ENCODE results near the gene EN2.
A peak's percentile ranks its signal among the peaks of the same experiment; 100 is the strongest.

EN2 gene

DNA sequence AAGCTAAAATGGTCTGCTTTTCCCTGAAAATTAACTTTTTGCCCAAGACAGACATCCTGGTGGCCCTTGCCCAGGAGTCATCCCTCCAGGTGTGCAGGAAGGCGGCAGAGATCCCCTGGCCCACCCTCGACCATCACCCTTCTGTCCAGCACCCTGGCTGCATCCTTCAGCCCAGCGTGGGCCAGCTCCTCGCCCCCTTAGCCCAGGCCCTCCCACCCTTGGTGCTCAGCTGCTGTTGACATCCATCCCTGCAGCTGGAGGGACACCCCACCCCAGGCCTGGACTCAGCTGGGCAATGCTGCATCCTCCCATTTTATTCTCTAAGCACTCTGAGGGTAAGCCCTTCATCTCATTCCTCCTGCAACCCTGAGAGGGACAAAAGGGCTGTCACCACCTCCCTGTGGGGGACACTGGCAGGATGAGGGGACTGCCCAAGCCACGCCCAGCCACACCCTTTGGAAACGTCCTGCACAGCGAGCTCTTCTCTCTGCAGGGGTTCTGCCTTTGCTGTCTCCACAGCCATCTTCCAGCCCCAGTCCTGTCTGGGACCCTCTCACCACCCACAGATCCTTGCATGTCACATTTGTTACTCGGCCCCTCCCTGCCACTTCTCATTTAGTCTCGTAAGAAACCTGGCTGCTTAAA is 30.7 kb downstream of the EN2 start:
- no peak for DNase-seq

GRCh38 chr7:155489158-155489840 is 31.4 kb downstream of the EN2 start:
- no peak for DNase-seq

DNA sequence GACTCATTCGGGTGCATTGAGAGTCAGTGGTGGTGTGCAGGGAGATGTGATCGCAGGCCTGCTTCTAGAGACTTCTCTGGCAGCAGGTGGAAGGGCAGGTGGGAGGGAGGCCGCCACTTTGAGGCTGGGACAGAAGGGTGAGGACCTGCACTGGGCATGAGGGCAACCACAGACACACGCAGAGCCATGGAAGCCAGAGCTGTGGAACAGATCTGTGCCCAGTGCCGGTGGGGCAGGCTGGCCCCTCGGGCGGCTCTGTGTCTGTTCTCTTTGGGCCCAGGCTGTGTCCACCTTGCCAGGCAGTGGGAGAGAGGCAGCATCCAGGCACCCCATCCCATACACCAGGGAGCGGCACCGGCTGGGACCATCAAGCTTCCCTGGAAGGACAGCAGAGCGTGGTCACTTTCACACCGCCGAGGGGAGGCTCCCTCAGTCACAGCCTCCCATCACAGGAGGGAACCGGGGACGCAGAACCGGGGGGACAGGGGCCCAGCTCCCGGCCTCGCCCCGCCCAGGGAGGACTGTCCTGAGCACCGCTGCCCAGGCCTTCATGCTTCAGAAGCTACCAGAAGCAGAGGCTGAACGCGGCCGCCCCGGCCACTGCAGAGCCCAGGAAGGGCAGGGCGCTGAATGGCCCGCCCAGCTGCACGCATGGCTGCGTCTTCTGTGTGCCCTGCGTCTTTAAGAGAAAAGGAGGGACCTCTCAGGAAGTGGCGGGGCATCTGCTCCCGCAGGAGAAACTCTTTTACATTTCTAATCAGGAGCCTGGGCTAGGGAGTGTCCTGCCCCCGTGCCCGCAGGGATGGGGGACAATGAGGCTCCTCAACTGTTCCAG is 32.1 kb downstream of the EN2 start:
- DNase-seq: no peak

DNA sequence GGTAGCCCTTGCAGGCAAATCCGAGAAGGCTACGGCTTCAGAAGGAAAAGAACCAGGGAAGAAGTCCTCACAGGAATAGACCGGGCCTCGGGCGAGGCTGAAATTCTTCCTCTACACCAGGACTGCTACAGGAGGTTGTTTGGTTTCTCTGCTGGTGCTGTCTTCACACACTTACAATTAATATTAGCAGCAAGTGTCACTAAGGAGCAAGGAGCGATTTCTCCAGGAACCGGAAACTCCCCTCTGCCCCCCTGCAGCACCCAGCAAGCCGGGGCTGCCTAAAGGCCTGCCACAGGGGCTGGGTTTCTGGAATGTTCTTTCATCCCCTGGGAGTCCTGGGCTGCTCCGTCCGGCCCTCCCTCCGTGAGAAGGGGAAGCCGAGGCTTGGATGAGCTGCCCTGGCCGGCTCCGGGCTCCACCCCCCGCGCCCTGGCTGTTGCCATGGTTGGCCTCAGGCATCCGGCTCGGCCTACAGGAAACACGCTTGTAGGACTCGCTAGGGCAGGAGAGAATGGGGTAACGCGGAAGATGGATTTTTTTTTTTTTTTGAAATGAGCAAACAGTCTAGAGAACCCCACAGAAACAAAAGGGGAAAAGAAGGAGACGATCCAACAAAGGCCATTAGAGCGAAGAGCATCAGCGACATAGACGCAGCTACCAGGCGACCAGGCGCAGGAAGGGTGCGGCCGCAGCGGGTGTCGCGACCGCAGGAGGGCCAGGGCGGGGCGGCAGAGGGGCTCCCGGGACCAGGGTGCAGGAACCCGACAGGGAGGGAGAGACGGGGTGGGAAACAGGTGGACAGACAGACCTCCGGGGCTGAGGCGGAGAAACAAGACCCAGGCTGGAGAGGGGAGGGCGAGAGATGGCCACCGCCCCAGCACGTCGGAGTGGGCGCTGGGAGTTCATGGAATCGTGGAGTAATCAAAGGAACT is 33.0 kb downstream of the EN2 start:
- DNase-seq: no peak

DNA sequence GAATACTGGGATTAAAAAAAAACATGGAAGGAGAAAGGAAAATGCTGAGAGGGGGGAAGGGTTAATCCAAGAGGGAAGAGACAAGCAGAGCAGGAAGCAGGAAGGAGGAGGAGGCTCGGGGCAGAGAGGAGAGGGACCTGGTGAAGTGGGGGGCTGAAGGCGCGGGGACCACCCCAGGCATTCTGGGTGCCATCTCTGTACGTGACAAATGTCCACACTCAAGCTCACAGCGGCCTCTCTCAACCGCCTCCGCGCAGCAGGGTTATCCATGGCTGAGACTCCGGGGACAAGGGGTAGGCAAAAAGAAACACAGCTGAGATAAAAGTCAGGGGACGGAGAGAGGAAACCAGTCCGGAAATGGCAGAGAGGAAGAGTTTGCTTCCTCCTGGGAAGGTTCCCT is 33.9 kb downstream of the EN2 start:
- DNase-seq: no peak

DNA sequence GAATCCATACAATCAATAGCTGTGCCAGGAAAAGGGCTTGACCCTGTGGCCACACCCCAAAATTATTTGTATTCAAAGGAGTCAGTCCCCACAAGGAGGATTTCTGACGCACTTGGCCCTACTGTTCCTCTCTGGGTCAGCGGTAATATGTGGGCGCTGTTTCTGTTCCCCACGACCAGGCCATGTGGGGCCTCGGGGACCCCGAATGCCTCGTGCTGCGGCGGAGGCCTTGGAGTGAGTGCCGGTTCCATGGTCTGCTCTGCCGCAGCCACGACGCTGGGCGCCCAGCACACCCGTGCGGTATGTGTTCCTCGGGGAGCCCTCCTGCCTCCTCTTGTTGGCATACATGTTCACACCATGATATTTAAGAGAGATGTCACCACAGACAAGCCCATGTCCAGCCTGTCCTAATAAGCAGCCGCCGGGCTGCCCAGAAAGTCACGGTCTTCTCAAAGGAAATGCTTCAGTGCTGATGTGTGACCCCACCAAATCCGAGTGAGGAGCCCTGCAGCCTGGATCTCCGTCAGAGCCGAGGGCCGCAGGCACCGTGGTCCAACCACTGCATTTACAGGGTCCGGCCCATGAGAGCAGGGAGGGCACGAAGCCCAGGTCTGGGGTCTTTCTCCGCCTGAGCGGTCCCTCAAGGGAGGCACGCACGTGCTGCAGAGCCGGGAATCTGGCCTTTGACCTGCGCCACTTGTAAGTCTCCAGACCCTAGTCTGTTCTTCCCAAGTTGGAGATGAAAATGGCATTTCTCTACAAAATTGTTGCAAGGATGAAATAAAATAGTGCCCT is 36.0 kb downstream of the EN2 start:
- DNase-seq: no peak

GRCh38 chr7:155494551-155494950 is 36.6 kb downstream of the EN2 start:
- no peak for DNase-seq

- DNase-seq: no peak
Measured at GRCh38 chr7:155495440-155496248, 37.7 kb downstream of the EN2 start.

- DNase-seq: no peak
Measured at GRCh38 chr7:155496267-155497005, 38.5 kb downstream of the EN2 start.

DNA sequence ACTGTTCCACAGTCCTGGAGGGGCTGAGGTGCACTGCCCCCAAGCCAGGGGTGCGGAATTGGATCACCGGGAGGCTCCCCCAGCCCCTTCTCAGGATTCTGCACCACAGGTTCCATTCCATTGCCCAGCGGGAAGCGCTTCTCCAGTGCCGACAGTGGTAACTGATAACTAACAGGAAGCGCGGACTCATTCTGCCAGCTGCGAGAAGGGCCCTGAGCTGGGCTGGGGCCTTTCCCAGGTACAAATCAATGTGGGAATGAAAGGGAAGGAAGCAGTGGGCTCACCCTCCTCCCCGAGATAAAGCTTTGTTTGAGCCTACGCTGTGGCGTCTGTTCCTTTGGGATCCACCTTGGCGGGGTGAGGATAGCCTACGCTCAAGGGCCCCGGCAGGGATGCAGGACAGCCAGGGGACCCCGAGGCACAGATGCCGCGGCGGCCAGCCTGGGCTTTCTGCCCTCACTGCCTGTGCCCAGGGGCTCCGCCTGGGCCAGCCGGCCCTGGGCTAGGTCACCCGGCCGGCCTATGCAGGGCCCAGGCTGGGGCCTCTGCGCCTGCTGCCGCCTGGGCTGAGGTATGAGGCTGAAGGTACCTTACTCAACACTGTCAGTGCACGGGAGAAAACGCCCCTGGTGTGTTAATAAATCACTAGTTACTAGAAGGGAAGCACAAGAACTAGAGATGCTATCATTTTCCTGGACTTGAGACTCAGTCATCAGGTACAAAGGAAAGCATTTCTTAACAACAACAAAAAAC is 39.4 kb downstream of the EN2 start:
- DNase-seq: no peak

- DNase-seq: no peak
Measured at GRCh38 chr7:155505422-155505793, 47.5 kb downstream of the EN2 start.

- peak; percentile 63 for DNase-seq
Measured at GRCh38 chr7:155506854-155507337, 49.0 kb downstream of the EN2 start.

DNA sequence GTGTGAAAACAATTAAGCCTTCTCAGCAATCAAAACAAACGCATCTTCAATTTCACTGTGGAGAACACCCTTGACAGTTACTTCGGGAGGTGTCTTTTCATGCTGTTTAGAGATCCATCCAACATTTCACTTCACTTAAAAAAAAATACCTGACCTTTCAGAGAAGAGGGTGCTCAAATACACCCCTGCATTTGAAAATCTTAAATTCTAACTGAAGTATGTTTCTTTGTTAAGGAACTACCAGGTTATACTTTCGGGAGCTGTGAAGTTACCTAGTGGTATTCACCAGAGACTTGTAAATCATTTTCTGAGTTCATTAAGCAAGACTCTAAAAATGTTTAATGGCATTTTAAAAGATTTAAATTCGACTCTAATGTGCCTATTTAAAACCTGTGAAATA is 49.6 kb downstream of the EN2 start:
- no peak for DNase-seq

GRCh38 chr7:155508376-155509358 is 50.7 kb downstream of the EN2 start:
- no peak for DNase-seq

GRCh38 chr7:155509359-155509724 is 51.4 kb downstream of the EN2 start:
- DNase-seq: no peak

DNA sequence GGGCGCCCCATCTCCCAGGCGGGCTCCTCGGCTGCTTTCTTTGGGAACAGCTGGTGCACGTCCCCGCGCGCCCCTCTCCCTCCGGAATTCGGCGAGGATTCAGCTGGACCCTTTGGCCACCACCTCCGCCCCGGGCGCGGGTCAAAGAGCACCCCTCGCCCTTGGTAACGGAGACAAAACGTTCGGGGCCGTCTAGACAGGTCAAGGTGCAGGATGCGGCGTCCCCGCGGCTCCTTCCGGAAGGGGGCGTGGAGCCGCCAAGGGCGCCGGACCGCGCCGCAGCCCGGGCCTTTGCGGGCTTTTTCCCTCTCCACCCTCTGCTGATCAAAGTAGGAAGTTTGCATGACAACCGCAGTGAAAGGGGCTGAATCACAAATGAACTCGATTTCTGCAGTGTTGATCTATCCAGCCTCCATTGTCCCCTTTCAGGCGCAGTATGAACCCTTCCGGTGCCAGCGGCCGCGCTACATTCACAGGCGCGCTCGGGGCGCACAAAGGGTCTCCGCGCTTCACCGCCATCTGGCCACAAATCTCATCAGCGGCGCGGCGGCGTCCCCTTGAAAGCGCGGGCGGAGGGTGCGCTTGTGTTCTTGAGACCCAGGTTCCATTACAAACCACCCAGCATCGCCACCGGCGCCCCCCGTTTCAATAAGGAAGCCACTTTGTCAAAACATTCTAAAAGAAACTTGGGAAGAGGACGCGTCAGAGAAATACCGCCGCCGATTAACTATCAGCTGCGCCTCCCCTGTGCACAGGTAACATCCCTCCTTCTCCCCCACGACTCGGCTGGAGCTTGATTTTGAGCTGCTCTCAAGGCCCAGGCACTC is 52.0 kb downstream of the EN2 start:
- no peak for DNase-seq

- no peak for DNase-seq
Measured at GRCh38 chr7:155510975-155511701, 53.2 kb downstream of the EN2 start.

Data from right forelimb (tissue), 1 donor.